H1 (cell line): ENCODE data around the gene PAQR9. TPM values are rescaled to one million over a fixed set of nuclear protein-coding genes. Genes with fewer than 3 reads are reported as not detected.

Experiments
- CTCF ChIA-PET: fragments of 300-600 bp; sonication (Branson Sonifier 250); formaldehyde crosslinking; loops from one replicate; lab custom pipeline; 2021; ENCODE audit not compliant: partially characterized antibody; lab: Charles Lee
- POLR2A ChIA-PET: fragments of 300-600 bp; sonication (Branson Sonifier 250); formaldehyde crosslinking; loops from one replicate; lab custom pipeline; 2021; ENCODE audit warnings: inconsistent platforms; ENCODE audit not compliant: partially characterized antibody; lab: Charles Lee
- DNase-seq, 2 experiments: peaks; one replicate each; pipeline versions ENCODE4 v3.0.0 to v3.0.0-alpha.2; 2010 to 2022; ENCODE audit warnings: low spot score in 2 of 2, low read depth in 1 of 2, mixed read lengths in 1 of 2
- FAIRE-seq: peaks from 2 replicates; lab custom pipeline; 2011; peaks lifted over from hg19 to GRCh38; lab: Jason Lieb, UNC
- H2AFZ ChIP-seq: 2 replicates; pipeline ENCODE4 v1.8.1; 2012; ENCODE audit warnings: low read length, inconsistent platforms
- H2AK5ac ChIP-seq: 2 replicates; pipeline ENCODE4 v1.6.1; 2013; ENCODE audit warnings: low read depth, low read length
- H2BK120ac ChIP-seq: replicated peaks from 2 replicates; pipeline ENCODE3; 2013; ENCODE audit warnings: low read depth, low read length, inconsistent platforms
- H2BK12ac ChIP-seq: 2 replicates; pipeline ENCODE4 v1.6.1; 2013; ENCODE audit warnings: low read depth, low read length
- H2BK15ac ChIP-seq: 2 replicates; pipeline ENCODE4 v1.6.1; 2013; ENCODE audit warnings: low read length
- H2BK20ac ChIP-seq: 2 replicates; pipeline ENCODE4 v1.6.1; 2013; ENCODE audit warnings: low read length
- H2BK5ac ChIP-seq: 2 replicates; pipeline ENCODE4 v1.6.1; 2013; ENCODE audit warnings: low read depth, low read length
- H3K14ac ChIP-seq: 2 replicates; pipeline ENCODE4 v1.6.1; 2013; ENCODE audit warnings: inconsistent platforms; ENCODE audit not compliant: insufficient read length
- H3K18ac ChIP-seq: 2 replicates; pipeline ENCODE4 v1.6.1; 2013; ENCODE audit warnings: low read length; ENCODE audit errors: extremely low read depth
- H3K23ac ChIP-seq: 2 replicates; pipeline ENCODE4 v1.6.1; 2013; ENCODE audit warnings: inconsistent platforms; ENCODE audit not compliant: insufficient read length
- H3K23me2 ChIP-seq: 2 replicates; pipeline ENCODE4 v1.6.1; 2013; ENCODE audit warnings: low read depth, low read length
- H3K27ac ChIP-seq: 2 replicates; pipeline ENCODE4 v1.6.1; 2011; ENCODE audit warnings: low read depth, low read length, inconsistent platforms
- H3K27me3 ChIP-seq, 4 experiments: replicated peaks in 1 of 4; 1 replicate in 1 of 4; 2 replicates in 3 of 4; pipeline versions ENCODE4 v1.6.1 to v1.8.1; 2011 to 2013; ENCODE audit warnings: low read length in 3 of 4, mild to moderate bottlenecking in 3 of 4, inconsistent platforms in 2 of 4, mixed read lengths in 2 of 4, moderate library complexity in 1 of 4; ENCODE audit not compliant: control insufficient read depth in 3 of 4, insufficient read depth in 3 of 4; ENCODE audit errors: extremely low read depth in 1 of 4
- H3K36me3 ChIP-seq, 4 experiments: 2 replicates each; pipeline versions ENCODE4 v1.6.1 to v1.8.1; 2011 to 2013; ENCODE audit warnings: mild to moderate bottlenecking in 4 of 4, low read length in 3 of 4, moderate library complexity in 2 of 4, control low read depth in 1 of 4, inconsistent platforms in 1 of 4; ENCODE audit not compliant: insufficient read depth in 4 of 4, control insufficient read depth in 2 of 4
- H3K4ac ChIP-seq: replicated peaks from 2 replicates; pipeline ENCODE3; 2013; ENCODE audit warnings: low read length, low read depth, mixed read lengths, inconsistent platforms; ENCODE audit not compliant: insufficient read length
- H3K4me1 ChIP-seq, 4 experiments: replicated peaks in 1 of 4; 1 replicate in 1 of 4; 2 replicates in 3 of 4; pipeline versions ENCODE4 v1.6.1 to v1.8.1; 2011 to 2013; ENCODE audit warnings: low read length in 3 of 4, inconsistent platforms in 2 of 4, mixed read lengths in 1 of 4; ENCODE audit not compliant: insufficient read depth in 4 of 4, control insufficient read depth in 3 of 4
- H3K4me2 ChIP-seq, 2 experiments: 2 replicates each; pipeline versions ENCODE4 v1.6.1 to v1.8.1; 2011 to 2013; ENCODE audit warnings: low read depth in 2 of 2, low read length in 2 of 2, control low read depth in 1 of 2, inconsistent platforms in 1 of 2, mild to moderate bottlenecking in 1 of 2; ENCODE audit not compliant: insufficient read depth in 1 of 2
- H3K4me3 ChIP-seq, 4 experiments: fragments of 200-600, 300-600 bp in 1 of 4; sonication (generic), shearing (Covaris generic), sonication (Bioruptor Twin) in 1 of 4; 2 replicates each; pipeline versions ENCODE4 v1.5.1 to v1.8.1; 2011 to 2016; ENCODE audit warnings: low read length in 4 of 4, low read depth in 3 of 4, control low read depth in 2 of 4, inconsistent platforms in 2 of 4, mild to moderate bottlenecking in 2 of 4, mixed read lengths in 1 of 4, moderate library complexity in 1 of 4; ENCODE audit not compliant: insufficient read depth in 2 of 4; ENCODE audit errors: extremely low read depth in 1 of 4
- H3K56ac ChIP-seq: replicated peaks from 2 replicates; pipeline ENCODE3; 2013; ENCODE audit warnings: low read depth, mild to moderate bottlenecking, mixed read lengths, low read length, inconsistent platforms; ENCODE audit not compliant: insufficient read length
- H3K79me1 ChIP-seq: 2 replicates; pipeline ENCODE4 v1.6.1; 2013; ENCODE audit warnings: low read depth, low read length, control low read depth
- H3K79me2 ChIP-seq, 2 experiments: 2 replicates each; pipeline versions ENCODE4 v1.6.1 to v1.8.1; 2012 to 2013; ENCODE audit warnings: low read length in 2 of 2, mild to moderate bottlenecking in 2 of 2, inconsistent platforms in 1 of 2; ENCODE audit not compliant: insufficient read depth in 2 of 2, control insufficient read depth in 1 of 2
- H3K9ac ChIP-seq, 4 experiments: replicated peaks in 1 of 4; 1 replicate in 1 of 4; 2 replicates in 3 of 4; pipeline versions ENCODE4 v1.6.1 to v1.8.1; 2011 to 2013; ENCODE audit warnings: low read depth in 3 of 4, low read length in 3 of 4, control low read depth in 2 of 4, mild to moderate bottlenecking in 2 of 4, moderate library complexity in 2 of 4, inconsistent platforms in 1 of 4; ENCODE audit errors: extremely low read depth in 1 of 4
- H3K9me3 ChIP-seq, 2 experiments: 2 replicates each; pipeline versions ENCODE4 v1.6.1 to v1.8.1; 2012 to 2013; ENCODE audit warnings: mild to moderate bottlenecking in 2 of 2, moderate library complexity in 2 of 2, control low read depth in 1 of 2, inconsistent platforms in 1 of 2, low read depth in 1 of 2, low read length in 1 of 2, mixed read lengths in 1 of 2; ENCODE audit not compliant: insufficient read depth in 2 of 2
- H4K20me1 ChIP-seq, 2 experiments: replicated peaks in 1 of 2; 2 replicates each; pipeline versions ENCODE3 to v1.8.1; 2011 to 2013; ENCODE audit warnings: inconsistent platforms in 2 of 2, low read length in 2 of 2, mild to moderate bottlenecking in 1 of 2; ENCODE audit not compliant: insufficient read depth in 2 of 2, control insufficient read depth in 1 of 2
- H4K5ac ChIP-seq: 2 replicates; pipeline ENCODE4 v1.6.1; 2013; ENCODE audit warnings: low read length, low read depth, mixed read lengths, inconsistent platforms; ENCODE audit not compliant: insufficient read length
- H4K8ac ChIP-seq: 2 replicates; pipeline ENCODE4 v1.8.0; 2013; ENCODE audit warnings: mild to moderate bottlenecking, moderate library complexity, low read length, inconsistent platforms; ENCODE audit not compliant: insufficient read depth; ENCODE audit errors: extremely low read depth
- H4K91ac ChIP-seq: replicated peaks from 2 replicates; pipeline ENCODE3; 2013; ENCODE audit warnings: low read length, mixed read lengths, inconsistent platforms; ENCODE audit not compliant: insufficient read length
- CREB1 ChIP-seq: IDR thresholded peaks from 2 replicates; pipeline ENCODE4 v1.6.1; 2012; ENCODE audit warnings: inconsistent platforms
- KDM5A ChIP-seq: fragments of 200-600 bp; IDR thresholded peaks from 2 replicates; pipeline ENCODE4 v1.7.1; 2012; ENCODE audit warnings: mild to moderate bottlenecking, low read length, inconsistent platforms, mixed read lengths
- NANOG ChIP-seq: IDR thresholded peaks from 2 replicates; pipeline ENCODE4 v1.6.1; 2011; ENCODE audit warnings: low read length, low read depth, mild to moderate bottlenecking, inconsistent platforms; ENCODE audit not compliant: insufficient read depth, poor library complexity, severe bottlenecking
- RAD21 ChIP-seq, 2 experiments: IDR thresholded peaks in 1 of 2; conservative IDR thresholded peaks in 1 of 2; 2 replicates each; pipeline ENCODE4 v1.6.1; 2011; ENCODE audit warnings: low read depth in 2 of 2, low read length in 2 of 2, improper control_type of control experiment in 1 of 2, inconsistent platforms in 1 of 2, mild to moderate bottlenecking in 1 of 2, moderate library complexity in 1 of 2
- RFX5 ChIP-seq: IDR thresholded peaks from 2 replicates; pipeline ENCODE4 v1.6.1; 2011; ENCODE audit warnings: low read depth, low read length, improper control_type of control experiment, borderline replicate concordance
- SP2 ChIP-seq: IDR thresholded peaks from 2 replicates; pipeline ENCODE4 v1.6.1; 2012; ENCODE audit warnings: mild to moderate bottlenecking, low read length, inconsistent platforms
- TBP ChIP-seq: IDR thresholded peaks from 2 replicates; pipeline ENCODE4 v1.6.1; 2011; ENCODE audit warnings: low read depth, low read length, improper control_type of control experiment
- TCF12 ChIP-seq: IDR thresholded peaks from 2 replicates; pipeline ENCODE4 v1.6.1; 2011; ENCODE audit warnings: low read depth, mild to moderate bottlenecking, low read length
- WGBS, 2 experiments: shearing (Covaris generic) in 1 of 2; methylation state at CpG; one replicate each; pipeline versions ENCODE4 v1.1.6 to v1.1.7; 2013 to 2015; ENCODE audit warnings: low lambda C conversion rate in 2 of 2, mixed read lengths in 2 of 2, inconsistent platforms in 1 of 2, low coverage in 1 of 2, missing lambda C conversion rate in 1 of 2; ENCODE audit not compliant: insufficient replicate concordance in 2 of 2, insufficient coverage in 1 of 2, insufficient read length in 1 of 2; ENCODE audit errors: extremely low coverage in 1 of 2, missing lambda C conversion rate in 1 of 2; 5-methylcytosine and 5-hydroxymethylcytosine counted together
- polyA plus RNA-seq, 7 experiments: library from polyadenylated mRNA; depleted of rRNA in 3 of 7; stranded (reverse) in 5 of 7; unstranded in 2 of 7; fragments of >200 nt in 5 of 7; fragments of 200-250 nt in 2 of 7; gene quantifications; 1 replicate in 5 of 7; 2 replicates in 1 of 7; 4 replicates in 1 of 7; pipeline versions ENCODE4 v1.2.1 to v1.2.3, GENCODE V29; 2011 to 2013; ENCODE audit warnings: missing spikeins in 2 of 7, mixed read lengths in 2 of 7
- total RNA-seq: library from RNA; stranded (reverse); fragmentation: NEBNext Ultra II Directional; extraction: Animal tissue kit (Norgen Biotek cat#: 25700); gene quantifications from 2 replicates; pipeline ENCODE4 v1.2.1, GENCODE V29; 2021
- TF ChIP-seq, protein P1 (sequence below): IDR thresholded peaks from 2 replicates; pipeline ENCODE4 v1.6.1; 2012; ENCODE audit warnings: inconsistent platforms

PAQR9 gene
- total and polyA plus RNA-seq, 2 of the 8 experiments (the other 6 are each of a cell fraction or from before 2014, with no cell fraction given): 2.6 to 5.2 TPM

DNA sequence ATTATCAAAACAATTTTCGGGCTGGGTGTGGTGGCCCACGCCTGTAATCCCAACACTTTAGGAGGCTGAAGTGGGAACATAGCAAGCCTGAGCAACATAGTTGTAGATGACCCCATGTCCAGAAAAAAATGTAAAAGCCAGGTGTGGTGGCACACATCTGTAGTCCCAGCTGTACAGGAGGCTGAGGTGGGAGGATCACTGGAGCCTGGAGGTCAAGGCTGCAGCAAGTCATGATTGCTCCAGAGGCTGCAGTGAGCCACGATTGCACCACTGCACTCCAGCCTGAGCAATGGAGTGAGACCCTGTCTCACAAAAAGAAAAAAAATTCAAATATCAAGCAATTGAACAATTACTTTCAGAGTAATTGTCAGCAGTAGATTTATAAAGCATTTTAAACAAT lies 8.0 kb upstream of the PAQR9 start:
- no peak overlapping the region for H3K4me3 ChIP-seq
- no peak overlapping the region for H3K4me2 ChIP-seq
- H3K18ac ChIP-seq: no peak overlapping the region
- no peak overlapping the region for H2BK5ac ChIP-seq
- peak overlapping the region; percentile 37; the same call in 1 of the 2 replicates for H4K8ac ChIP-seq
- no peak overlapping the region for H2AFZ ChIP-seq
- H2BK20ac ChIP-seq: no peak overlapping the region
- H3K9ac ChIP-seq: no peak overlapping the region
- H3K23ac ChIP-seq: no peak overlapping the region
- no peaks in the 10 kb centered on the region for H3K27me3 ChIP-seq
- no peak overlapping the region for H2BK12ac ChIP-seq
- DNase-seq: no peak
- H3K79me1 ChIP-seq: no peaks in the 10 kb centered on the region
- H3K56ac ChIP-seq: no peak overlapping the region
- H3K36me3 ChIP-seq: no peaks in the 10 kb centered on the region
- ChIA-PET CTCF (interaction anchor here (0.8 to 8.8 kb wide), 6 partner anchors 10 to 41 kb away, joined by 3 to 51 read pairs (median 9); no protein-coding TSS in a partner anchor), POLR2A (interaction anchor here (1.3 kb wide), 1 partner anchor 36 kb away, joined by 4 read pairs; no protein-coding TSS in a partner anchor)
- no peak overlapping the region for H3K4ac ChIP-seq
- no peak overlapping the region for H2BK15ac ChIP-seq
- no peak overlapping the region for H3K14ac ChIP-seq
- H4K5ac ChIP-seq: no peak overlapping the region
- no peaks in the 10 kb centered on the region for H3K4me1 ChIP-seq
- no peaks in the 10 kb centered on the region for H3K23me2 ChIP-seq
- no peak for FAIRE-seq
- 94% methylated on average over 3 of the region's 3 CpGs; no CpG with 5 or more reads in 1 of the 2 experiments for WGBS, 2 experiments
- H4K20me1 ChIP-seq: no peaks in the 10 kb centered on the region
- TF ChIP-seq SP2 (no peak), RAD21 (IDR thresholded peaks at IDR 0.05 in 1 of 2, conservative IDR thresholded peaks at IDR 0.05 in 1 of 2; ENCODE audit: low read depth in 2 of 2, low read length in 2 of 2) (no peak), NANOG (no peak), TBP (no peak), CREB1 (no peak), RFX5 (no peak), KDM5A (no peak), TCF12 (no peak)
- TF ChIP-seq, protein P1, sequence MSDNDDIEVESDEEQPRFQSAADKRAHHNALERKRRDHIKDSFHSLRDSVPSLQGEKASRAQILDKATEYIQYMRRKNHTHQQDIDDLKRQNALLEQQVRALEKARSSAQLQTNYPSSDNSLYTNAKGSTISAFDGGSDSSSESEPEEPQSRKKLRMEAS: no peak
- no peak overlapping the region for H3K27ac ChIP-seq
- H3K9me3 ChIP-seq: no peaks in the 10 kb centered on the region
- H4K91ac ChIP-seq: no peak overlapping the region
- no peak overlapping the region for H2BK120ac ChIP-seq
- no peaks in the 10 kb centered on the region for H3K79me2 ChIP-seq
- no peak overlapping the region for H2AK5ac ChIP-seq
